Measurements from ENCODE around the gene MCM6. TPM values are rescaled to one million over a fixed set of nuclear protein-coding genes. Genes with fewer than 3 reads are reported as not detected.

MCM6 gene
- total RNA-seq, 5 donors from 2014 or later (not counting 1 experiment from before 2014, with no cell fraction given), result 20.8 to 29.2 (median 26.1) TPM

DNA sequence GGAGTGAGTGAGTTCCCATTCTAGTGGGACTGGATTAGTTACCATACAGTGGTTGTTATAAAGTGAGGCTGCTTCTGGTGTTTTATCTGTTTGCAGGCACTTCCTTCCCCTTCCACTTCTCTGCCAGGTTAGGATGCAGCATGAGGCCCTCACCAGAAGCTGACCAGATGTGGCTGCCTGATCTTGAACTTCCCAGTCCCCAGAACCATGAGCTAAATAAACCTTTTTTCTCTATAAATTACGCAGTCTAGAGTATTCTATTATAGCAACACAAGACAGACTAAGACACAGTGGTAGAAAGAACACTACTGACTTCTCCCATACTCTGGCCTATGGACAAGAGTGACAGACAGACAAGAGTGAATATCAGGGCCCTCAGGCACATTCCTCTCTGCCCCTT lies 53.4 kb downstream of the MCM6 start:
- peaks cover 6 to 14% (median 9%) of the 10 kb centered on the region in 3 donors for H3K9me3 Mint-ChIP-seq
- no peaks in the 10 kb centered on the region for H3K27me3 Mint-ChIP-seq
- no CpG with 5 or more reads among the region's 1 CpG for WGBS (ENCODE audit: insufficient coverage)
- peaks cover 2% of the 10 kb centered on the region for H3K9me3 ChIP-seq
- ATAC-seq (replicated peaks in 1 of 4) (no peak), DNase-seq (no peak)
- no peak overlapping the region for H3K27ac Mint-ChIP-seq
- CTCF ChIA-PET, result no interaction called here
- POLR2A ChIA-PET, result no interaction called here
- no peaks in the 10 kb centered on the region for H3K36me3 ChIP-seq (ENCODE audit: control insufficient read depth in 2 of 2, extremely low read depth in 1 of 2, insufficient read depth in 1 of 2, low read length in 1 of 2)
- no peaks in the 10 kb centered on the region for H3K27me3 ChIP-seq (replicated peaks in 1 of 2; ENCODE audit: control insufficient read depth in 2 of 2, extremely low read depth in 1 of 2, insufficient read depth in 2 of 2, low read length in 1 of 2)
- H3K27ac ChIP-seq (ENCODE audit: low read length), result no peak overlapping the region
- H3K4me1 Mint-ChIP-seq, result peaks cover 21 to 24% (median 23%) of the 10 kb centered on the region in 3 donors
- H3K4me1 ChIP-seq (ENCODE audit: control insufficient read depth in 1 of 2, extremely low read depth in 1 of 2, insufficient read depth in 2 of 2, low read length in 2 of 2), result peaks cover 9 to 27% of the 10 kb centered on the region in 2 experiments
- no peak overlapping the region for H3K4me3 Mint-ChIP-seq
- peaks cover 5% of the 10 kb centered on the region for H3K36me3 Mint-ChIP-seq
- no peak overlapping the region for H3K4me3 ChIP-seq (ENCODE audit: control insufficient read depth in 1 of 2, extremely low read depth in 1 of 2, low read length in 1 of 2)

DNA sequence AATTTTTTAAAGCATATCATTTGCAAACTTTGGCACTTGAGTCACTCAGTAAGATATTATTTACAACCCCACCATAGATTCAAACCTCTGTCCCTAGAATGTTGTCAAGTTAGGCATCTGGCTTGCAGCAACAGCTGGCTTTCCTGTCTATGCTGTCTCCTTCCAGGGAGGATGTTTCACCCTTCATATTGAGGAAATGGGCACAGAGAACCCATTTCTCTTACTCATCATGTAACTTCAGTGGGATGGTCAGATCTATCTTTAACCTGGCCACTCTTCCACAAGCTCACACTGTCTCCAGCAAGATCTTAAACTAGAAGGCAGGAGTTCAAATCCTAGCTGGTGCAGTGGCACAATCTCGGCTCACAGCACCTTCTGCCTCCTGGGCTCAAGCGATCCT lies 55.1 kb downstream of the MCM6 start:
- H3K4me3 ChIP-seq (ENCODE audit: control insufficient read depth in 1 of 2, extremely low read depth in 1 of 2, low read length in 1 of 2), result no peak overlapping the region
- no peaks in the 10 kb centered on the region for H3K36me3 ChIP-seq (ENCODE audit: control insufficient read depth in 2 of 2, extremely low read depth in 1 of 2, insufficient read depth in 1 of 2, low read length in 1 of 2)
- peaks cover 2% of the 10 kb centered on the region for H3K9me3 ChIP-seq
- DNase-seq, result no peak
- CTCF ChIA-PET, result no interaction called here
- peak overlapping the region in 1 of 3 donors; percentile 75 for H3K4me3 Mint-ChIP-seq
- H3K27me3 ChIP-seq (replicated peaks in 1 of 2; ENCODE audit: control insufficient read depth in 2 of 2, extremely low read depth in 1 of 2, insufficient read depth in 2 of 2, low read length in 1 of 2), result peaks cover 0 to 4% of the 10 kb centered on the region in 2 experiments
- no peak overlapping the region for H3K27ac ChIP-seq (ENCODE audit: low read length)
- peaks cover 6 to 14% (median 9%) of the 10 kb centered on the region in 3 donors for H3K9me3 Mint-ChIP-seq
- no peaks in the 10 kb centered on the region for H3K27me3 Mint-ChIP-seq
- peaks cover 9 to 27% of the 10 kb centered on the region in 2 experiments for H3K4me1 ChIP-seq (ENCODE audit: control insufficient read depth in 1 of 2, extremely low read depth in 1 of 2, insufficient read depth in 2 of 2, low read length in 2 of 2)
- POLR2A ChIA-PET, result no interaction called here
- no CpG with 5 or more reads among the region's 2 CpGs for WGBS (ENCODE audit: insufficient coverage)
- no peak overlapping the region for H3K27ac Mint-ChIP-seq
- ATAC-seq (replicated peaks in 1 of 4), result no peak
- H3K4me1 Mint-ChIP-seq, result peaks cover 21 to 24% (median 23%) of the 10 kb centered on the region in 3 donors
- H3K36me3 Mint-ChIP-seq, result peaks cover 5% of the 10 kb centered on the region

DNA sequence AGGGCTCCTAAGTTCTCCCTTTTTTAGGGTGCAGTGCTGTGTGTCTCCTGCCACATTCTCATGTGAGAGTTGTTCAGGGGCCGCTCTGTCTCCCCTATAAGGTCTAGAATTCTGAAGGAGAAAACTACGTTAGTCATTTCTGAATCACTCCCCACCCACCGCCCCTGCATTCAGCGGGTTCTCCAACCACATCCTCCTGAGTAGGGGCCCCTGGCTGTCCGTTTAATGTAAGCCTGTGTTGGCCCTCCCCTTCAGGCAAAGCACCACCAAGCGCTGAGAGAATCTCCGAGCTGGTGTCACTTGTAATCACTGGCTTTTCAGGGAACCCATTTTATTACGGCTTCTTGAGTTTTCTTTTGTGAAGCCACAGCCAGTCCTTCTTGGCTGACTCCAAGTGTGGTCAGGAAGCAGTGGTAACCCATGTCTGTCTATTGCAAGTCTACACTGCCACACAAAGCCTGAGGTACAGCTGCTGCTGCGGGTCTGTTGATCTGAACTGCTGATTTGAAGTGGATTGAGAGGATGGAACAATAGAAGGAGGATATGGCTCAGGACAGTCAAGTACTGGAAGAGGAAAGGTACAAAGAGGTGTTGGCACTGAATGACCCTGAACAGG lies 56.1 kb downstream of the MCM6 start:
- CTCF ChIA-PET, result no interaction called here
- H3K27me3 Mint-ChIP-seq, result no peaks in the 10 kb centered on the region
- WGBS (ENCODE audit: insufficient coverage), result 2% methylated on average over 8 of the region's 9 CpGs
- peak; percentile 19 to 64 (median 44) for DNase-seq
- Histone ChIP-seq H3K36me3 (ENCODE audit: control insufficient read depth in 2 of 2, extremely low read depth in 1 of 2, insufficient read depth in 1 of 2, low read length in 1 of 2) (no peaks in the 10 kb centered on the region), H3K27me3 (replicated peaks in 1 of 2; ENCODE audit: control insufficient read depth in 2 of 2, extremely low read depth in 1 of 2, insufficient read depth in 2 of 2, low read length in 1 of 2) (peaks cover 0 to 4% of the 10 kb centered on the region in 2 experiments), H3K9me3 (peaks cover 2% of the 10 kb centered on the region), H3K4me1 (ENCODE audit: control insufficient read depth in 1 of 2, extremely low read depth in 1 of 2, insufficient read depth in 2 of 2, low read length in 2 of 2) (peaks cover 9 to 24% of the 10 kb centered on the region in 2 experiments), H3K27ac (ENCODE audit: low read length) (no peak overlapping the region), H3K4me3 (ENCODE audit: control insufficient read depth in 1 of 2, extremely low read depth in 1 of 2, low read length in 1 of 2) (peak overlapping the region in 1 of 2 donors; percentile 41)
- ATAC-seq (replicated peaks in 1 of 4), result peak; percentile 95 to 99 (median 96)
- POLR2A ChIA-PET, result no interaction called here
- peak overlapping the region; percentile 39 to 75 (median 49) for H3K4me3 Mint-ChIP-seq
- peak overlapping the region; percentile 23 to 63 for H3K27ac Mint-ChIP-seq
- H3K9me3 Mint-ChIP-seq, result peaks cover 6 to 14% (median 9%) of the 10 kb centered on the region in 3 donors
- peaks cover 5% of the 10 kb centered on the region for H3K36me3 Mint-ChIP-seq
- peaks cover 21 to 24% (median 23%) of the 10 kb centered on the region in 3 donors for H3K4me1 Mint-ChIP-seq

DNA sequence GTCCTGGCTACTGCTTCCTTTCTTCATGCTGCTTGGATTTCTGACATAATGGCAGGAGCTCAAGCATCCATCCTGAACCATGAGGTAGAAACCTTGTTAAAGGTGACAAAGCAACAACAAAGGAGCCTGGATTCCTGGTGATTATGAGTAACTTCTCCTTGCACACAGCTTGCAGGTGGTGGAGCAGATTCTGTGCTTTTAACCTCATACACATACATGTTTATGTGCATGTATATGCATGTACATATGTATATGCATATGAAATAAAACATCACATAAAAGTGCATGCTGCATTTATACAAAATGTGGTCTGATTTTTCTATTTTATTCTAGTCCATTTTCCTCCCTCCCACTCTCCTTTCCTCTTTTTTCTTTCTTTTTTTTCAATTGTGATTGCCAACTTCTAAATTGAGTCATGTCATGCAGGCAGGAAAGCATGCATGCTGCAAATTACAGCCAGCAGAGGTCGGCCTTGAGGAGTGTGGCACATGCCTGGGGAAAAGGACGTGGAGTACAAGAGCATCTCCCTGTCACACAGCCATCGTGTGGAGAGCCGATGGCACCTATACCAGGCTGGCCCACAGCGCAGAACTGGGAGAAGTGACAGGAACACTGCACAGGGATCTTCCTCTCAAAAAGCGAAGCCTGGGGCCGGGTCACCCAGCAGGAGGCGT lies 57.2 kb downstream of the MCM6 start:
- no peak overlapping the region for H3K27ac ChIP-seq (ENCODE audit: low read length)
- no peak overlapping the region for H3K27ac Mint-ChIP-seq

DNA sequence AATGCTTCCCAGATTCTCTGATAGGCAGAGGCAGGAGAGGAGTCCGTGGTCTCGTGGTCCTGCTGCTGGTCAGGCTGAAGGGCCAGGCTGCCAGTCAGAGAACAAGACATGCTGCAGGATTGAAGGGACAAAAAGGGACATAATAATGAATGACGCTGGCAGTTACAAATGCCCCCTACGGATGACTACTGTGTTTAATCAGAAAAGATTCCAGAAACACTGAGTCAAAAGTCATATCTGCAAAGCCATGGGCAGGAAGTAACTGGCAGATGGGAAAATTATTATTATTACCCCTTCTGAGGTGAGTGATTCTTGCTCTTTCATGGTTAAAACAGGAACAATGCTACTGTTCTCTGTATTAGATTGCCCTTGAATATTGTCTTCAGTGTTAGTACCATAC lies 58.3 kb downstream of the MCM6 start:
- POLR2A ChIA-PET, result no interaction called here
- no peak overlapping the region for H3K4me3 Mint-ChIP-seq
- H3K36me3 Mint-ChIP-seq, result peaks cover 3% of the 10 kb centered on the region
- Histone ChIP-seq H3K36me3 (ENCODE audit: control insufficient read depth in 2 of 2, extremely low read depth in 1 of 2, insufficient read depth in 1 of 2, low read length in 1 of 2) (no peaks in the 10 kb centered on the region), H3K4me3 (ENCODE audit: control insufficient read depth in 1 of 2, extremely low read depth in 1 of 2, low read length in 1 of 2) (no peak overlapping the region), H3K4me1 (ENCODE audit: control insufficient read depth in 1 of 2, extremely low read depth in 1 of 2, insufficient read depth in 2 of 2, low read length in 2 of 2) (peaks cover 9 to 24% of the 10 kb centered on the region in 2 experiments), H3K27me3 (replicated peaks in 1 of 2; ENCODE audit: control insufficient read depth in 2 of 2, extremely low read depth in 1 of 2, insufficient read depth in 2 of 2, low read length in 1 of 2) (peaks cover 0 to 4% of the 10 kb centered on the region in 2 experiments), H3K9me3 (peaks cover 2% of the 10 kb centered on the region), H3K27ac (ENCODE audit: low read length) (no peak overlapping the region)
- DNase-seq (no peak), ATAC-seq (replicated peaks in 1 of 4) (no peak)
- no peak overlapping the region for H3K27ac Mint-ChIP-seq
- no peaks in the 10 kb centered on the region for H3K27me3 Mint-ChIP-seq
- CTCF ChIA-PET, result no interaction called here
- H3K4me1 Mint-ChIP-seq, result peaks cover 21 to 24% (median 23%) of the 10 kb centered on the region in 3 donors
- WGBS (ENCODE audit: insufficient coverage), result 81% methylated on average over 3 of the region's 4 CpGs
- H3K9me3 Mint-ChIP-seq, result peaks cover 4 to 9% (median 5%) of the 10 kb centered on the region in 3 donors

More for the DNA sequence above, 57.2 kb downstream of the MCM6 start:
- CTCF ChIA-PET, result no interaction called here
- 50% methylated on average over 3 of the region's 8 CpGs for WGBS (ENCODE audit: insufficient coverage)
- peaks cover 9 to 24% of the 10 kb centered on the region in 2 experiments for H3K4me1 ChIP-seq (ENCODE audit: control insufficient read depth in 1 of 2, extremely low read depth in 1 of 2, insufficient read depth in 2 of 2, low read length in 2 of 2)
- H3K4me1 Mint-ChIP-seq, result peaks cover 21 to 24% (median 23%) of the 10 kb centered on the region in 3 donors
- ATAC-seq (replicated peaks in 1 of 4) (no peak), DNase-seq (peak in 4 of 35 experiments; percentile 3 to 22 (median 14))
- H3K4me3 ChIP-seq (ENCODE audit: control insufficient read depth in 1 of 2, extremely low read depth in 1 of 2, low read length in 1 of 2), result no peak overlapping the region
- peaks cover 0 to 4% of the 10 kb centered on the region in 2 experiments for H3K27me3 ChIP-seq (replicated peaks in 1 of 2; ENCODE audit: control insufficient read depth in 2 of 2, extremely low read depth in 1 of 2, insufficient read depth in 2 of 2, low read length in 1 of 2)
- H3K9me3 ChIP-seq, result peaks cover 2% of the 10 kb centered on the region
- peaks cover 5% of the 10 kb centered on the region for H3K36me3 Mint-ChIP-seq
- H3K4me3 Mint-ChIP-seq, result peak overlapping the region in 1 of 3 donors; percentile 75
- POLR2A ChIA-PET, result no interaction called here
- no peaks in the 10 kb centered on the region for H3K36me3 ChIP-seq (ENCODE audit: control insufficient read depth in 2 of 2, extremely low read depth in 1 of 2, insufficient read depth in 1 of 2, low read length in 1 of 2)
- H3K27me3 Mint-ChIP-seq, result no peaks in the 10 kb centered on the region
- H3K9me3 Mint-ChIP-seq, result peaks cover 6 to 14% (median 9%) of the 10 kb centered on the region in 3 donors

DNA sequence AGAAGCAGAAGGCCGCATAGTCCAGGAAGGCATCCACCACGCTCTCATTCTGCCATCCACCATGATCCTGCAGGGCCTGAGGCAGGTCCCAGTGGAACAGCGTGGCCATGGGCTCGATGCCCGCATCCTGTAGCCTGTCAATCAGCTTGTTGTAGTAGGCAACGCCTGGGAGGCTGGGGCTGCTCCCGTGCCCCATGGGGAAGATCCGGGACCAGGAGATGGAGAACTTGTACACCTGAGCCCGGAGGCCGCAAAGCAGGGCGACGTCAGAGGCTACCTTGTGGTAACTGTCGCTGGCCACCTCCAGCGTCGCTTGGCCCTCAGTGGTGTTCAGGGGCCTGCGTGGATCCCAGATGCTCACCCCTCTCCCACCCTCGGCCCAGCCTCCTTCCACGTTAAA lies 58.8 kb downstream of the MCM6 start:
- peaks cover 0 to 4% of the 10 kb centered on the region in 2 experiments for H3K27me3 ChIP-seq (replicated peaks in 1 of 2; ENCODE audit: control insufficient read depth in 2 of 2, extremely low read depth in 1 of 2, insufficient read depth in 2 of 2, low read length in 1 of 2)
- no peak for ATAC-seq (replicated peaks in 1 of 4)
- H3K9me3 Mint-ChIP-seq, result peaks cover 2 to 4% (median 3%) of the 10 kb centered on the region in 3 donors
- no peaks in the 10 kb centered on the region for H3K36me3 Mint-ChIP-seq
- H3K4me1 Mint-ChIP-seq, result peaks cover 21 to 24% (median 23%) of the 10 kb centered on the region in 3 donors
- no peaks in the 10 kb centered on the region for H3K36me3 ChIP-seq (ENCODE audit: control insufficient read depth in 2 of 2, extremely low read depth in 1 of 2, insufficient read depth in 1 of 2, low read length in 1 of 2)
- peaks cover 9 to 24% of the 10 kb centered on the region in 2 experiments for H3K4me1 ChIP-seq (ENCODE audit: control insufficient read depth in 1 of 2, extremely low read depth in 1 of 2, insufficient read depth in 2 of 2, low read length in 2 of 2)
- WGBS (ENCODE audit: insufficient coverage), result 97% methylated on average over 18 of the region's 18 CpGs
- H3K4me3 ChIP-seq (ENCODE audit: control insufficient read depth in 1 of 2, extremely low read depth in 1 of 2, low read length in 1 of 2), result no peak overlapping the region
- no peak overlapping the region for H3K27ac Mint-ChIP-seq
- no peaks in the 10 kb centered on the region for H3K9me3 ChIP-seq
- no peak overlapping the region for H3K27ac ChIP-seq (ENCODE audit: low read length)
- CTCF ChIA-PET, result no interaction called here
- H3K27me3 Mint-ChIP-seq, result no peaks in the 10 kb centered on the region
- POLR2A ChIA-PET, result interaction anchor here in 1 of 2 donors (0.6 kb wide), 1 partner anchor 605 kb away, joined by 3 read pairs; no protein-coding TSS in a partner anchor
- DNase-seq, result no peak
- no peak overlapping the region for H3K4me3 Mint-ChIP-seq
